ENCODE results near the gene LTBP2.

GRCh38 chr14:74469548-74470518 is 142.2 kb downstream of the LTBP2 start:
- TF ChIP-seq KDM4B (CRISPR knock-in tag; IDR thresholded peaks at IDR 0.05): no peak
- TF ChIP-seq FOXM1 (CRISPR knock-in tag; IDR thresholded peaks at IDR 0.05): no peak
- no peak for TF ChIP-seq CTCF (CRISPR knock-in tag; IDR thresholded peaks at IDR 0.05)
- no peak for TF ChIP-seq EP300 (IDR thresholded peaks at IDR 0.05; ENCODE audit: low read depth in 2 of 2, low read length in 2 of 2)
- no peak for TF ChIP-seq EP300 (CRISPR knock-in tag; IDR thresholded peaks at IDR 0.05; ENCODE audit: borderline replicate concordance)
- TF ChIP-seq BCL6 (CRISPR knock-in tag; IDR thresholded peaks at IDR 0.05): no peak
- no peak for TF ChIP-seq PCBP2 (optimal IDR thresholded peaks at IDR 0.05; ENCODE audit: low read depth, low read length, poor library complexity, severe bottlenecking)
- no peak for TF ChIP-seq ZSCAN29 (CRISPR knock-in tag; conservative IDR thresholded peaks at IDR 0.05)
- TF ChIP-seq HDAC6 (IDR thresholded peaks at IDR 0.05; ENCODE audit: low read depth, low read length): no peak
- no peak for TF ChIP-seq PTBP1 (IDR thresholded peaks at IDR 0.05; ENCODE audit: low read depth, low read length, poor library complexity, severe bottlenecking)
- no peak for TF ChIP-seq PCBP1 (IDR thresholded peaks at IDR 0.05; ENCODE audit: borderline replicate concordance, low read depth, low read length)

Data from HepG2 (cell line).